Activated CD8-positive, alpha-beta T cell treated with anti-CD3 and anti-CD28 coated beads, Interleukin-2, amount 10 ng/mL, durations not matched to agents 7 days and 5 days (primary cell): Measurements from ENCODE around the gene MAPKAPK2. TPM values are rescaled to one million over a fixed set of nuclear protein-coding genes. Genes with fewer than 3 reads are reported as not detected.
A peak's percentile ranks its signal among the peaks of the same experiment; 100 is the strongest.

Source experiments
- ATAC-seq: fragments of 150-1000 bp; cut with Tn5 transposase; one replicate; pipeline ENCODE4 v1.10.0; 2021; ENCODE audit warnings: moderate library complexity
- CTCF ChIA-PET: fragments of 350-600 bp; sonication (Branson Sonifier 250); formaldehyde crosslinking; loops from one replicate; lab custom pipeline; 2021; ENCODE audit warnings: antibody characterized with exemption; lab: Charles Lee
- POLR2A ChIA-PET: fragments of 350-600 bp; sonication (Branson Sonifier 250); formaldehyde crosslinking; loops from one replicate; lab custom pipeline; 2021; ENCODE audit warnings: antibody characterized with exemption; lab: Charles Lee
- DNase-seq: peaks from one replicate; pipeline ENCODE4 v3.0.0-alpha.2; 2020
- H3K27ac Mint-ChIP-seq: one replicate; pipeline ENCODE4 v1.8.0; 2021; ENCODE audit warnings: mild to moderate bottlenecking, mixed read lengths
- H3K27me3 Mint-ChIP-seq: one replicate; pipeline ENCODE4 v1.8.0; 2021; ENCODE audit warnings: low read depth, mixed read lengths
- H3K36me3 Mint-ChIP-seq: one replicate; pipeline ENCODE4 v1.8.0; 2021; ENCODE audit warnings: low read depth, mixed read lengths
- H3K4me1 Mint-ChIP-seq: one replicate; pipeline ENCODE4 v1.8.0; 2021; ENCODE audit warnings: low read depth, mixed read lengths
- H3K4me3 Mint-ChIP-seq: one replicate; pipeline ENCODE4 v1.8.0; 2021; ENCODE audit warnings: mild to moderate bottlenecking, mixed read lengths
- H3K9me3 Mint-ChIP-seq: one replicate; pipeline ENCODE4 v1.8.0; 2022; ENCODE audit warnings: mixed read lengths; ENCODE audit not compliant: insufficient read depth
- total RNA-seq, 2 experiments: library from RNA; stranded (reverse); gene quantifications; one replicate each; pipeline ENCODE4 v1.2.3, GENCODE V29; 2021

The MAPKAPK2 gene
- total RNA-seq, 2 experiments from 2014 or later = 59.0 to 61.3 TPM

DNA sequence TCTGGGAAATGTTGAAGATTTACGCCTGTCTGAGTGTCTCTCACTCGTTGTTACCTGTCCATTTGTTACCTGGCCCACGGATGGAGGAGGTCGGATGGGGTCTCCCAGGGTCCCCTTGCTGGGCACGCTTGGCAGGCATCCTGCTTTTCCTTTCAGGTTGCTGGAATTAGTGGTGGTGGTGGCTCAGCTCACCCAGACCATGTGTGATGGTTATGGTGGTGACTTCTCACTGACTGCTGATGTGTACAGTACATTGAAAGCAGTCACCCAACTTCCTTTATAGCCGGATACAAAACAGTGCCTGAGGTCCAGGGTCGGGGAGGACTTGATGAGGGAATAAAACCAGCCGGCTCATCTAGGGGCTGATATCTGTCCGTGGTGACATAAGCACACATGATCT is 19.5 kb downstream of the MAPKAPK2 start:
- no peaks in the 10 kb centered on the region for H3K9me3 Mint-ChIP-seq
- peak overlapping the region; percentile 19 for H3K4me3 Mint-ChIP-seq
- POLR2A ChIA-PET = interaction anchor here (0.5 to 1.1 kb wide), 4 partner anchors 11 to 30 kb away, joined by 3 to 5 read pairs (median 4); no protein-coding TSS in a partner anchor
- H3K36me3 Mint-ChIP-seq = peaks cover 1% of the 10 kb centered on the region
- peaks cover 84% of the 10 kb centered on the region for H3K4me1 Mint-ChIP-seq
- peak; percentile 68 for ATAC-seq
- CTCF ChIA-PET = interaction anchor here (1.2 to 5.1 kb wide), 8 partner anchors 9 to 218 kb away, joined by 3 to 32 read pairs (median 6); partner anchors contain the start of gene FCMR
- DNase-seq = peak; percentile 40
- H3K27ac Mint-ChIP-seq = peak overlapping the region; percentile 76
- H3K27me3 Mint-ChIP-seq = no peaks in the 10 kb centered on the region

GRCh38 chr1:206705191-206705590 is 20.5 kb downstream of the MAPKAPK2 start:
- no peak for DNase-seq
- H3K27me3 Mint-ChIP-seq = no peaks in the 10 kb centered on the region
- ChIA-PET POLR2A (interaction anchor here (1.1 kb wide), 1 partner anchor 10 kb away, joined by 4 read pairs; no protein-coding TSS in a partner anchor), CTCF (interaction anchor here (0.7 to 5.1 kb wide), 8 partner anchors 10 to 207 kb away, joined by 3 to 32 read pairs (median 8); no protein-coding TSS in a partner anchor)
- peaks cover 80% of the 10 kb centered on the region for H3K4me1 Mint-ChIP-seq
- H3K4me3 Mint-ChIP-seq = no peak overlapping the region
- peaks cover 1% of the 10 kb centered on the region for H3K36me3 Mint-ChIP-seq
- no peaks in the 10 kb centered on the region for H3K9me3 Mint-ChIP-seq
- no peak for ATAC-seq
- H3K27ac Mint-ChIP-seq = no peak overlapping the region

DNA sequence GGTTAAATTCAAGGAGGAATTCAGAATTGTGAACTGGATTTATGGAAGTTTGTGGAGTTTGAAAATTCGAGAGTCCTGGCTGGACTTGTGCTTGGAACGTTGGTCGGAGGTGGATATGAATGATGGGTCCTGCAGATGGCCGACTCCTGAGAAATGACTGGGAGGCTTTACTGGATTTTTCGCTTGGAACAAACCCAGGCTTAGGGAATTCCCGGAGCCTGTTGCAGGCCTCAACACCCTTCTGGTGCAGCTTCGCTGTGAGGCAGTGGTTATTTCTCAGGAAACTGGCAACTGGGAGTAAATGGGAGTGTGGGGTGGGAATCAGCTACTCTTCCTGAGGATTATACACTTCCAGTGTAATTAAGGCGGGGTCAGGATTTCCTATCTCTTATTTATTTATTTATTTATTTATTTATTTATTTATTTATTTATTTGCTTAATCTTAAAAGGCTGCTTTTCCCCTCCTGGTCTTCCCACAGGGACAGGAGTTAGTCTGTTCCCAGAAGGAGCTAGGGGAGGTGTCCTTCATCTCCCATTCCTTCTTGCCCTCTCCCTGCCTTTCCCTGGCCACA is 21.1 kb downstream of the MAPKAPK2 start:
- no peak for ATAC-seq
- peaks cover 79% of the 10 kb centered on the region for H3K4me1 Mint-ChIP-seq
- CTCF ChIA-PET = interaction anchor here (1.1 to 5.1 kb wide), 7 partner anchors 10 to 207 kb away, joined by 3 to 32 read pairs (median 9); no protein-coding TSS in a partner anchor
- H3K27me3 Mint-ChIP-seq = no peaks in the 10 kb centered on the region
- DNase-seq = no peak
- peaks cover 1% of the 10 kb centered on the region for H3K36me3 Mint-ChIP-seq
- H3K4me3 Mint-ChIP-seq = no peak overlapping the region
- H3K9me3 Mint-ChIP-seq = no peaks in the 10 kb centered on the region
- POLR2A ChIA-PET = no interaction called here
- H3K27ac Mint-ChIP-seq = no peak overlapping the region

GRCh38 chr1:206706298-206706791 is 21.6 kb downstream of the MAPKAPK2 start:
- Mint-ChIP-seq H3K27ac (no peak overlapping the region), H3K36me3 (no peaks in the 10 kb centered on the region), H3K4me3 (no peak overlapping the region), H3K4me1 (peaks cover 76% of the 10 kb centered on the region), H3K27me3 (no peaks in the 10 kb centered on the region), H3K9me3 (no peaks in the 10 kb centered on the region)
- ATAC-seq (no peak), DNase-seq (no peak)
- CTCF ChIA-PET = interaction anchor here (1.1 to 5.1 kb wide), 4 partner anchors 20 to 103 kb away, joined by 3 to 32 read pairs (median 14); no protein-coding TSS in a partner anchor
- POLR2A ChIA-PET = no interaction called here

DNA sequence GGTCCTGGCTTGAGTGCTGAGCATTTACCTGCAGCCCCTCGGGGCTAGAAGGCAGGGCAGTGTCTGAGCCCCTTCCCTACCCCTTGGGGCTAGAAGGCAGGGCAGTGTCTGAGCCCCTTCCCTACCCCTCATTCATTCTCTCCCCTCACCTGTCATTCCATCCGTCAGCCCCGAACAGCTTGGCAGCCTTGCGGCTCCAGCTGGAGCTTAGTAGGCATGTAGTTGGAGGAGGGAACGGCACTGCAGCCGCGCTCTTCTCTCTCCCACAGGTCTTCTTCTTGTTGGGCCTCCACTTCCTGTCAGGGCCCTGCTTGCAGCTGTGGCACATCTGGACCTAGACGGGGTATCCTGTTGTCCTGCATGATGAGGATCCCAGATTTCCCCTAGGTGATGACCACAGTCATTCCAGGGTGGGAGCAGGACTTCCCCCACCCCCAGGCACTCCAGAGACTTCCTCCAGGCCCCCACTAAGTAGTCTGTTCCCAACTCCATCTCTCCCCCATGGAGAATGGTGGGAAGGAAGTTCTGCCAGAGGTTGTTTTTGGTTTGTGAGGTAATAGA is 22.2 kb downstream of the MAPKAPK2 start:
- ChIA-PET POLR2A (interaction anchor here (1.2 kb wide), 1 partner anchor 19 kb away, joined by 3 read pairs; no protein-coding TSS in a partner anchor), CTCF (interaction anchor here (1.8 to 5.1 kb wide), 3 partner anchors 19 to 43 kb away, joined by 9 to 32 read pairs (median 18); no protein-coding TSS in a partner anchor)
- ATAC-seq (no peak), DNase-seq (no peak)
- H3K27ac Mint-ChIP-seq = no peak overlapping the region
- H3K4me1 Mint-ChIP-seq = peaks cover 77% of the 10 kb centered on the region
- no peaks in the 10 kb centered on the region for H3K9me3 Mint-ChIP-seq
- no peaks in the 10 kb centered on the region for H3K27me3 Mint-ChIP-seq
- no peaks in the 10 kb centered on the region for H3K36me3 Mint-ChIP-seq
- no peak overlapping the region for H3K4me3 Mint-ChIP-seq

- ATAC-seq = no peak
- Mint-ChIP-seq H3K9me3 (no peaks in the 10 kb centered on the region), H3K27ac (peak overlapping the region; percentile 2), H3K4me1 (peaks cover 80% of the 10 kb centered on the region), H3K4me3 (no peak overlapping the region), H3K27me3 (no peaks in the 10 kb centered on the region), H3K36me3 (no peaks in the 10 kb centered on the region)
- ChIA-PET CTCF (no interaction called here), POLR2A (interaction anchor here (0.5 kb wide), 1 partner anchor 230 kb away, joined by 3 read pairs; no protein-coding TSS in a partner anchor)
- no peak for DNase-seq
Observed at GRCh38 chr1:206708058-206708457, 23.4 kb downstream of the MAPKAPK2 start.

GRCh38 chr1:206708882-206709281 is 24.2 kb downstream of the MAPKAPK2 start:
- DNase-seq (no peak), ATAC-seq (no peak)
- Mint-ChIP-seq H3K36me3 (peaks cover 2% of the 10 kb centered on the region), H3K27ac (no peak overlapping the region), H3K4me1 (peaks cover 80% of the 10 kb centered on the region), H3K9me3 (no peaks in the 10 kb centered on the region), H3K27me3 (no peaks in the 10 kb centered on the region), H3K4me3 (no peak overlapping the region)
- ChIA-PET CTCF (interaction anchor here (0.6 to 2.2 kb wide), 6 partner anchors 18 to 273 kb away, joined by 3 to 13 read pairs (median 6); no protein-coding TSS in a partner anchor), POLR2A (no interaction called here)

DNA sequence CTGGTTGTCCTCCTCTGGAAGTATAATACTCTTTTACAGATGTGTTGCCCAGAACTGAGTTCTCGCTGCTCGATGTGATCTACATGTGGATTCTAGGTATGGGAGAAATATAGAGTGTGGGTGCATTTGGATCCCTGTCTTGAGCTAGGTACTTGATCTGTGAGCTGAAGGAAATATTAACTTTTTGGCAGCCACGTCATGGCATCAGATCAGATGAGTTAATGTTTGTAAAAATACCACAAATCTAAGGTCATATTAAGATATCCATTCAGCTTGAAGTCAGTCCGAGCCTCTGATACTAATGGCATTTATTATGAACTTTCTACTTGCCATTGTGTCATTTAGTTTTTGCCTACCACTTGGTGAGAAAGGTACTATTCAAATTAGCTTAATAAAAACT is 24.6 kb downstream of the MAPKAPK2 start:
- ATAC-seq = no peak
- DNase-seq = no peak
- peaks cover 80% of the 10 kb centered on the region for H3K4me1 Mint-ChIP-seq
- H3K4me3 Mint-ChIP-seq = no peak overlapping the region
- H3K27me3 Mint-ChIP-seq = no peaks in the 10 kb centered on the region
- no peaks in the 10 kb centered on the region for H3K9me3 Mint-ChIP-seq
- ChIA-PET POLR2A (no interaction called here), CTCF (interaction anchor here (0.6 to 2.2 kb wide), 7 partner anchors 9 to 100 kb away, joined by 3 to 13 read pairs (median 5); no protein-coding TSS in a partner anchor)
- H3K36me3 Mint-ChIP-seq = peaks cover 2% of the 10 kb centered on the region
- no peak overlapping the region for H3K27ac Mint-ChIP-seq

GRCh38 chr1:206709772-206710459 is 25.2 kb downstream of the MAPKAPK2 start:
- Mint-ChIP-seq H3K4me3 (no peak overlapping the region), H3K36me3 (peaks cover 2% of the 10 kb centered on the region), H3K4me1 (peaks cover 80% of the 10 kb centered on the region), H3K27ac (no peak overlapping the region), H3K27me3 (no peaks in the 10 kb centered on the region), H3K9me3 (no peaks in the 10 kb centered on the region)
- ChIA-PET POLR2A (interaction anchor here (0.5 kb wide), 1 partner anchor 57 kb away, joined by 3 read pairs; no protein-coding TSS in a partner anchor), CTCF (interaction anchor here (0.6 to 2.2 kb wide), 8 partner anchors 9 to 99 kb away, joined by 3 to 13 read pairs (median 4); no protein-coding TSS in a partner anchor)
- ATAC-seq (no peak), DNase-seq (no peak)

DNA sequence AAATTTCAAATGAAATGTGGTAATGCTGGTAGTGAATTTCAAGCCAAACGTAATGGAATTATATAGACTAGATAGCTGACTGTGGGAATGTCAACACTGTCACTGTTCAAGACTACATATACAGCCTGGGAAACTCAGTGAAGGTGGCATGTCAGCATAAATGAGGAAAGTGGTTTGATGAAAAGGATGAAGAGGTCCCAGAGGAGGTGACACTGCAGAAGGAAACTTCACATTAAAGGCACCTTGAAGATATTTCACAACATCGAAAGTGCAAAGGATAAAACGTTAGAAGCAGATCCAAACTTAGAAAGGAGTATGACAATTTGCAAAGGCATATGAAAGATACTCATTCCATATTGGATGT is 25.7 kb downstream of the MAPKAPK2 start:
- DNase-seq (no peak), ATAC-seq (no peak)
- H3K9me3 Mint-ChIP-seq = no peaks in the 10 kb centered on the region
- no peak overlapping the region for H3K4me3 Mint-ChIP-seq
- H3K4me1 Mint-ChIP-seq = peaks cover 80% of the 10 kb centered on the region
- no peak overlapping the region for H3K27ac Mint-ChIP-seq
- H3K36me3 Mint-ChIP-seq = peaks cover 2% of the 10 kb centered on the region
- CTCF ChIA-PET = interaction anchor here (1.0 to 2.2 kb wide), 3 partner anchors 16 to 99 kb away, joined by 3 to 13 read pairs (median 9); no protein-coding TSS in a partner anchor
- POLR2A ChIA-PET = interaction anchor here (0.5 kb wide), 1 partner anchor 56 kb away, joined by 3 read pairs; no protein-coding TSS in a partner anchor
- no peaks in the 10 kb centered on the region for H3K27me3 Mint-ChIP-seq

- POLR2A ChIA-PET = interaction anchor here (0.9 to 1.1 kb wide), 2 partner anchors 23 to 25 kb away, joined by 3 to 4 read pairs; no protein-coding TSS in a partner anchor
- Mint-ChIP-seq H3K4me3 (peak overlapping the region; percentile 5), H3K27ac (peak overlapping the region; percentile 82), H3K27me3 (no peaks in the 10 kb centered on the region), H3K36me3 (peaks cover 2% of the 10 kb centered on the region), H3K4me1 (peaks cover 82% of the 10 kb centered on the region), H3K9me3 (no peaks in the 10 kb centered on the region)
- CTCF ChIA-PET = interaction anchor here (1.3 to 3.8 kb wide), 10 partner anchors 10 to 200 kb away, joined by 3 to 23 read pairs (median 10); partner anchors contain the start of gene DYRK3
- DNase-seq (peak; percentile 67), ATAC-seq (peak; percentile 61)
Observed at GRCh38 chr1:206713070-206713469, 28.4 kb downstream of the MAPKAPK2 start.
